K562 (cell line): Measurements from ENCODE around the gene PRPF39. TPM values are rescaled to one million over a fixed set of nuclear protein-coding genes. Genes with fewer than 3 reads are reported as not detected.

ENCODE experiments used
- ATAC-seq: fragments of 200-7000 bp; cut with Tn5 transposase; 3 replicates; pipeline ENCODE4 v1.9.1; 2020; ENCODE audit warnings: moderate library complexity
- BruUV-seq: library from RNA; stranded (reverse); fragments of 400-500 nt; replicated peaks from 2 replicates; lab custom pipeline; 2021; lab: Mats Ljungman, UMichigan
- CTCF ChIA-PET: fragments of 300-600 bp; formaldehyde crosslinking; extraction: SDS; loops from one replicate; lab custom pipeline; 2021; ENCODE audit warnings: low intra/inter-chr PET ratio; lab: Yijun Ruan, JAX
- POLR2A ChIA-PET: fragments of 300-600, 350-650 bp; sonication (Branson Sonifier 250); formaldehyde crosslinking; extraction: SDS; loops from one replicate; lab custom pipeline; 2021; ENCODE audit warnings: antibody characterized with exemption, inconsistent platforms; lab: Yijun Ruan, JAX
- DNase-seq, 4 experiments: peaks; one replicate each; pipeline versions ENCODE4 v3.0.0 to v3.0.0-alpha.2; 2011 to 2018; ENCODE audit warnings: low spot score in 3 of 4, mixed read lengths in 3 of 4; ENCODE audit errors: extremely low read depth in 1 of 4
- FAIRE-seq: peaks from 2 replicates; lab custom pipeline; 2011; peaks lifted over from hg19 to GRCh38; lab: Jason Lieb, UNC
- H2AFZ ChIP-seq: 2 replicates; pipeline ENCODE4 v1.6.0; 2011; ENCODE audit warnings: low read depth, low read length, control low read depth, inconsistent platforms
- H3K27ac ChIP-seq: fragments of 200-600 bp; 3 replicates; pipeline ENCODE4 v1.8.0; 2011; ENCODE audit warnings: low read depth, mild to moderate bottlenecking, control low read depth, inconsistent platforms, low read length, moderate library complexity, mixed read lengths; ENCODE audit errors: extremely low read depth
- H3K27me3 ChIP-seq, 2 experiments: fragments of 300-600 bp in 1 of 2; 2 replicates in 1 of 2; 3 replicates in 1 of 2; pipeline versions ENCODE4 v1.6.0 to v1.8.0; 2011; ENCODE audit warnings: inconsistent platforms in 2 of 2, low read length in 2 of 2, mild to moderate bottlenecking in 1 of 2, mixed read lengths in 1 of 2, moderate library complexity in 1 of 2; ENCODE audit not compliant: control insufficient read depth in 2 of 2, insufficient read depth in 2 of 2
- H3K36me3 ChIP-seq: fragments of 300-600 bp; 3 replicates; pipeline ENCODE4 v1.8.0; 2011; ENCODE audit warnings: mild to moderate bottlenecking, low read length, inconsistent platforms; ENCODE audit not compliant: control insufficient read depth, insufficient read depth
- H3K4me1 ChIP-seq, 2 experiments: fragments of 200-600 bp in 1 of 2; replicated peaks in 1 of 2; 2 replicates in 1 of 2; 3 replicates in 1 of 2; pipeline versions ENCODE4 v1.5.1 to v1.8.0; 2011; ENCODE audit warnings: inconsistent platforms in 2 of 2, low read length in 2 of 2, mild to moderate bottlenecking in 1 of 2, mixed read lengths in 1 of 2, moderate library complexity in 1 of 2; ENCODE audit not compliant: control insufficient read depth in 2 of 2, insufficient read depth in 2 of 2
- H3K4me2 ChIP-seq: 2 replicates; pipeline ENCODE4 v1.6.1; 2011; ENCODE audit warnings: low read length, control low read depth, inconsistent platforms, mixed read lengths; ENCODE audit not compliant: insufficient read depth
- H3K4me3 ChIP-seq: fragments of 200-600 bp; sonication (generic), shearing (Covaris generic); 2 replicates; pipeline ENCODE4 v1.5.1; 2016; ENCODE audit warnings: control low read depth, inconsistent platforms
- H3K79me2 ChIP-seq: fragments of 200-600 bp; 3 replicates; pipeline ENCODE4 v1.8.0; 2011; ENCODE audit warnings: low read length, inconsistent platforms; ENCODE audit not compliant: control insufficient read depth, insufficient read depth
- H3K9ac ChIP-seq, 2 experiments: 2 replicates each; pipeline versions ENCODE4 v1.6.0 to v1.6.1; 2011; ENCODE audit warnings: low read depth in 2 of 2, low read length in 2 of 2, control low read depth in 1 of 2, inconsistent platforms in 1 of 2, mild to moderate bottlenecking in 1 of 2, mixed read lengths in 1 of 2; ENCODE audit not compliant: insufficient read depth in 1 of 2
- H3K9me1 ChIP-seq: one replicate; pipeline ENCODE4 v1.6.0; 2011; ENCODE audit warnings: inconsistent platforms, mild to moderate bottlenecking, low read length, moderate library complexity; ENCODE audit not compliant: control insufficient read depth, insufficient read depth
- H3K9me3 ChIP-seq: replicated peaks from 2 replicates; pipeline ENCODE4 v1.5.1; 2011; ENCODE audit warnings: low read depth, low read length, inconsistent platforms; ENCODE audit not compliant: control insufficient read depth, insufficient read depth
- H4K20me1 ChIP-seq: replicated peaks from 2 replicates; pipeline ENCODE4 v1.6.1; 2011; ENCODE audit warnings: low read length, inconsistent platforms, mixed read lengths; ENCODE audit not compliant: control insufficient read depth, insufficient read depth
- CREB3 ChIP-seq: fragments of 450-650 bp; conservative IDR thresholded peaks from 2 replicates; pipeline ENCODE4 v1.6.1; 2016; ENCODE audit warnings: missing genetic modification characterization, low read depth, mild to moderate bottlenecking, missing compliant biosample characterization, moderate library complexity
- PRDM10 ChIP-seq: fragments of 450-650 bp; IDR thresholded peaks from 2 replicates; pipeline ENCODE4 v1.6.1; 2018; ENCODE audit not compliant: partially characterized antibody
- WGBS: fragments of 100-300 bp; shearing (Covaris generic); methylation state at CpG from one replicate; pipeline ENCODE4 v1.1.6; 2016; ENCODE audit warnings: low coverage, mixed read lengths; ENCODE audit not compliant: insufficient coverage; ENCODE audit errors: missing lambda C conversion rate; 5-methylcytosine and 5-hydroxymethylcytosine counted together
- in situ Hi-C: fragments of 300-500 bp; cut with MboI; formaldehyde crosslinking; loops from 4 replicates; pipeline ENCODE4 v1.15.0; 2018; ENCODE audit warnings: inconsistent platforms, mixed read lengths
- intact Hi-C: fragments of 100-400 bp; cut with micrococcal nuclease; formaldehyde crosslinking; loops from 2 replicates; pipeline ENCODE4 v1.14.2; 2022
- polyA plus RNA-seq, 8 experiments: library from polyadenylated mRNA; depleted of rRNA in 4 of 8; stranded (reverse) in 5 of 8; unstranded in 3 of 8; fragments of >200 nt; fragmentation: Nextera tagmentation in 2 of 8; fragmentation: Illumina TruSeq in 1 of 8; extraction: Ambion mirVana in 2 of 8; extraction: Trizol in 1 of 8; gene quantifications; 2 replicates each; pipeline versions ENCODE4 v1.2.1 to v1.2.3, GENCODE V29; 2011 to 2014; ENCODE audit warnings: inconsistent platforms in 1 of 8, missing spikeins in 1 of 8
- total RNA-seq, 7 experiments: library from RNA; depleted of rRNA in 6 of 7; stranded (reverse); fragments of >200 nt in 6 of 7; fragmentation: Illumina TruSeq in 2 of 7; extraction: Trizol in 2 of 7; gene quantifications; 2 replicates each; pipeline versions ENCODE4 v1.2.1 to v1.2.3, GENCODE V29; 2011 to 2021; ENCODE audit warnings: low replicate concordance in 1 of 7

PRPF39 gene
- total and polyA plus RNA-seq, 9 of the 15 experiments (the other 6 are each of a cell fraction or from before 2014, with no cell fraction given), result 13.3 to 50.4 (median 24.8) TPM

- Histone ChIP-seq H3K27ac (peak overlapping the region; percentile 62; the same call in 2 of the 3 replicates), H3K9me1 (no peaks in the 10 kb centered on the region), H3K4me2 (peak overlapping the region; percentile 75), H3K27me3 (no peaks in the 10 kb centered on the region), H3K9me3 (no peaks in the 10 kb centered on the region), H3K9ac (peak overlapping the region in 1 of 2 experiments; percentile 61; a peak in 3 of 4 replicates), H4K20me1 (peaks cover 6% of the 10 kb centered on the region), H3K4me1 (no peaks in the 10 kb centered on the region; a peak in 2 of 5 replicates), H3K79me2 (peaks cover 47% of the 10 kb centered on the region), H3K4me3 (peak overlapping the region; percentile 77), H3K36me3 (0 out of 3 replicates have a peak, but pooled peaks cover 3% of the 10 kb centered on the region), H2AFZ (peak overlapping the region; percentile 99)
- no peak for DNase-seq
- in situ Hi-C loops, result no loop called here
- FAIRE-seq, result no peak
- TF ChIP-seq PRDM10 (peak; percentile 94), CREB3 (tag) (no peak)
- intact Hi-C loops, result no loop called here
- no TSS peak for BruUV-seq
- ATAC-seq, result no peak
- ChIA-PET CTCF (no interaction called here), POLR2A (no interaction called here)
- 3% methylated on average over 6 of the region's 10 CpGs for WGBS
These were observed 320 bp upstream of the PRPF39 start for GRCh38 chr14:45083617-45083975.
